ENCODE data around the gene CD79B.
"Not testable (repeated sequence)": the region's sequence is repeated elsewhere in the genome, so short reads cannot be mapped to it uniquely, and the experiment has no call there.

Gene CD79B

DNA sequence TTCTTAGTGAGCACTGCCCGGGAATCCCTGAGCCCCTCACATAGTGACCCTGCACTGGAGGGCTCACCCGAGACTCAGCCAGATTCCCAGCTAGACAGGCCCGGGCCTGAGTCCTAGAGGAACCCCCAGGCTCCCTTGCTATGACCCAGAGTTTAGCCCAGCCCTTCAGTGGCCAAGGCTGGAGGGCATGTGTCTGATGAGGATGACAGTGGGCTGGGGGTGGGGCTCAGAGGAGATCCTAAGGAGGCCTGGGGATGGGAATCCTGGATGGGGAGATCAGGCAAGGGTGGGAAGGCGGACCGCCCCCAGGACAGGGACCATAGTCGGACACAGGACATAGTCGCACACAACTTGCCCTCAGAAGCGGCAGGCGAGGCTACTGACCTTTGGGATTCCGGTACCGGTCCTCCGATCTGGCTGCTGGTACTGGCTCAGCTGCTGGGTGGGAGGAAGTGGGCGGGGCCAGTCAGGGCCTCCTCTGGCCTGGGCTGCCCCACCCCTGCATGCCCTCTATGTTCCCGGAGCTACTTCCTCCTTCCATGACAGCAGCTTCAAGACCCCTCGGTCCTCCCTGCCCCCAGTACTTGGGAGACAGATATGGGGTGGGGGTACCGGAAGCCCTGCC, 1.1 kb downstream of the CD79B start:
- no peak for DNase-seq

DNA sequence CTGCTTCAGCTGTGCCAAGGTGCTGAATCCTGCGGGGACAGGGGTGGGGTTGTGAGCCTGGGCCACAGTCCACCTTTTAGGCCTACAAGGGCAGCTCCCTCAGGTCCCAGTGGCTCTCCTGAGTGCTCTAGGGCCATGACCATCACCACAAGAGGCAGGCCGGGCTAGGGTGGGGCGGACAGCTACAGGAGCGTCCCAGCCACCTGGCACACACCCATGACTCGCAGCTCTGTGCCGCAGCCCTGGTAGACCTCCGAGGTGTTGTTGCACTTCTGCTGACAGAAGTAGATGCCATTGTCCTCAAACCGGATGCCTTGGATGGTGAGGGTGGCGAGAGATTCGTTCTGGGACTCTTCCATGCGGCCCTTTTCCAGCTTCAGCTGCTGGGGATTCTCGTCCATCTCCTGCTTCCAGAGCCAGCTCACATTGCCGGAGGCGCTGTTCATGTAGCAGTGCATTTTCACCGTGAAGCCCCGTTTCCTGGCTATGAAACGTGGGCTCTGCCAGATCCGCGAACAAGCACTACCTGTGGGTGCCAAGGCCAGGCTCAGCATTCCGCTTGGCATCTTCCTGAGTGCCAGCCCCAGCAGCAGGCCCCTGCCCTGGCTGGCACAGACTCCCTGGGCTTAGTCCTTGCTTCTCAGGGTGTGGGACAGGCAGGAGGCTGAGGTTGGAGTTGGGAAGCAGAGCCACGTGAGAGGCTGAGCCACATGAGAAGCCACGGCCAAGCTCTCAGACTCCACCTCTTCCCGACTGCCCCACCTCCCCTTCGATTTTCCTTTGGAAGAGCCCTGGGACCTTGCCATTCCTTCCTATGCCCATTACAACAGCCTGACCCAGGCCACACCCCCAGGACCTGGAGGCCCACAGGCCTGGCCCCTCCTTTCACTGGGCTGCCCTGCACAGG, 2.0 kb downstream of the CD79B start:
- no peak for DNase-seq

GRCh38 chr17:63928966-63929695, 3.0 kb downstream of the CD79B start:
- DNase-seq, result no peak

GRCh38 chr17:63928172-63928666, 3.9 kb downstream of the CD79B start:
- DNase-seq, result no peak

GRCh38 chr17:63927464-63928171, 4.5 kb downstream of the CD79B start:
- no peak for DNase-seq

DNA sequence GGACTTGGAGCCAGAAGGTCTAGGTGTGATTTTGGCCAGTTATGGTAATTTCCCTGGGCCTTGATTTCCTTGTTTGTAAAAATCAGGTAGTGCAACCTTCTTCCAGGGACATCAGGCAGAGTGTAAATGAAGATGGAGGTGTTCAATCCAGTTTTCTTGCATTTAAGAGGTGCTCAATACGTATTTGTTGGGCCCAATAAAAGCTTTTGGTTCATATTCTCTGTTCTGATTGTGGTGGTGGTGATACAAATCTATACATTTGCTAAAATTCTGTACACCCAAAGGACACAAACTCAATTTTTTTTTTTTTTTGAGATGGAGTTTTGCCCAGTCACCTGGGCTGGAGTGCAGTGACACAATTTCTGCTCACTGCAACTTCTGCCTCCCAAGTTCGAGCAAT, 6.0 kb downstream of the CD79B start:
- no peak for DNase-seq

DNA sequence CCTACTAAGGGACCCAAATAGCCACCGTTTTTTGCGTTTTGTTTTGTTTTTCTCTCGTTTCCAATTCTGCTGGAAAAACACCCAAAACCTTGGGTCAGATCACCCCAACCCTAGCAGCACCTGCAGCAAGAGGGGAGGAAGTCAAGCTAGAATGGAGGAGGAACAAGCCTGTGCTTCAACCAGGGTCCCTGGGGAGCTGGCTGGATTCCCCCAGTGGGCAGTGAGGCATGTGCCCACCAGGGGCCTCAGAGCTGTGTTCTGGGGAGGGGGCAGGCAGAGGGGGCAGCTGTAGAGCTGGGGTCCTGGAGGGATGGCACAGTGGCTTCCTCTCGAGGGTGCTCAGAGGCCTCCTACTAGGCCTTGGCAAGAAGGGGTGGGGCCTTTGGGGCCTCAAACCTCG, 6.5 kb downstream of the CD79B start:
- DNase-seq, result no peak

GRCh38 chr17:63922402-63922801, 9.7 kb downstream of the CD79B start:
- not testable (repeated sequence) for DNase-seq

- not testable (repeated sequence) for DNase-seq
Measured at GRCh38 chr17:63920779-63921178, 11.4 kb downstream of the CD79B start.

DNA sequence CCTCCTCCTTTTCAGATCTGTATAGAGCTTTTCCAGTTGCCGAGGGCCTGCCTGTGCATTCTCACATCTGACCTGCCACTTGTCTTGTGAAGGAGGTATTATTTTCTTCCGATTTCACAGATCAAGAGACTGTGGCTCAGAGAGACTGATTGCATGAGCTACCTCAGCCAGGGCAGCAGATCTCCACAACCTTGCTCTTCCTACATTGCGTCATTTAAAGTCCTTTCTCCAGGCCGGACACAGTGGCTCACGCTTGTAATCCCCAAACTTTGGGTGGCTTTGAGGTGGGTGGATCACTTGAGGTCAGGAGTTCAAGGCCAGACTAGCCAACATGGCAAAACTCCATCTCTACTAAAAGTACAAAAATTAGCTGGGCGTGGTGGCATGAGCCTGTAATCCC, 12.1 kb downstream of the CD79B start:
- DNase-seq, result not testable (repeated sequence)

DNA sequence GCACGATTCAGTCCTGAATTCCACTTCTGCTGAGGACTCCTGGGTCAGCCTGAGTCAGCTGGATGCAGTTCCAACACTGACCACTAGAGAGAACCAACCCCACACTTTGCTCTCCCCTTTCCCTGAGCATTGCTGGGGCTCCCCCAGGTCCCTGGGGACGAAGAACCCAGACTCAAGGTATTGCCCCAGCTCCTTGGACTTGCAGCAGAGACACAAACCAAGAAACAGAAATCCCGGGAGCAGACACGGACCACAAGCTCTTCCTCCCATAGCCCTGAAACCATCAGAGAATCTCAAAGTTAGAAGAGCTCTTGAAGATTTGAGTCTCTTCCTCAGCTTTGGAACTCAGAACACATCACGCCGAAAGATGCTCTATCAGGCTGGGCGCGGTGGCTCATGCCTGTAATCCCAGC, 12.8 kb downstream of the CD79B start:
- DNase-seq, result no peak

GRCh38 chr17:63918789-63919305, 13.3 kb downstream of the CD79B start, which contains the start of gene GH1:
Gene GH1, minus strand, starts transcription at chr17:63918839. Its CDS starts 63 bp downstream, at chr17:63918776.
- DNase-seq, result not testable (repeated sequence)

DNA sequence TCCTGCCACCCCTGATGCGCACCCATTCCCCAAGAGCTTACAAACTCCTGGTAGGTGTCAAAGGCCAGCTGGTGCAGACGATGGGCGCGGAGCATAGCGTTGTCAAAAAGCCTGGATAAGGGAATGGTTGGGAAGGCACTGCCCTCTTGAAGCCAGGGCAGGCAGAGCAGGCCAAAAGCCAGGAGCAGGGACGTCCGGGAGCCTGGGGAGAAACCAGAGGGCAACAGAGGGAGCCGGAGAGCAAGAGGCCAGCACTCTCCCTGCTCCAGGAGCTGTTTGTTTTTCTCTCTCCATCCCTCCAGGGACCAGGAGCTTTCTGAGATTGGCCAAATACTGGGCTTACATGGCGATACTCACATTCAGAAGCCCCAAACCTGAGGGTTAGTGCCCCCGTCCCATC, 13.8 kb downstream of the CD79B start:
- no peak for DNase-seq

GRCh38 chr17:63917646-63918045, 14.5 kb downstream of the CD79B start:
- no peak for DNase-seq

- DNase-seq, result not testable (repeated sequence)
Measured at GRCh38 chr17:63917206-63917605, 14.9 kb downstream of the CD79B start.

GRCh38 chr17:63916566-63917185, 15.5 kb downstream of the CD79B start:
- no peak for DNase-seq

DNA sequence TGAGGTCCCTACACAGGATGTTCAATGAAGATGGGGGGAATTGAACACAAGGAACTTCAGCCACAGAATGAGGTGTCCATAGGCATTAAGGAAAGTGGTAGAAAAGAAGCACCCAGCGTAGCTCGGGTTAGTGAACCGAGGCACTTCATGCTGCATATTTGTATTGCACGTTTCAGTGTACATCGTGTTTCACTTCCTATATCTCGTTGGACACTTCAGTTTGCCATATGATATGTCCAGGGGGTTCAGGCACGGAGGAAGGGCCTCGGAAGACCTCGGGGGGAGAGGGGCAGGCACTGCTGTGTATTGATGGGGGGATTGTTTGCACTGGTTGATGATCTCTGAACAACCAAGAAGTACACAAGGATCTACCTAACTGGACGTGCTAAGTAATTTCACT, 16.4 kb downstream of the CD79B start:
- DNase-seq, result not testable (repeated sequence)

- no peak for DNase-seq
Measured at GRCh38 chr17:63914471-63914870, 17.7 kb downstream of the CD79B start.

DNA sequence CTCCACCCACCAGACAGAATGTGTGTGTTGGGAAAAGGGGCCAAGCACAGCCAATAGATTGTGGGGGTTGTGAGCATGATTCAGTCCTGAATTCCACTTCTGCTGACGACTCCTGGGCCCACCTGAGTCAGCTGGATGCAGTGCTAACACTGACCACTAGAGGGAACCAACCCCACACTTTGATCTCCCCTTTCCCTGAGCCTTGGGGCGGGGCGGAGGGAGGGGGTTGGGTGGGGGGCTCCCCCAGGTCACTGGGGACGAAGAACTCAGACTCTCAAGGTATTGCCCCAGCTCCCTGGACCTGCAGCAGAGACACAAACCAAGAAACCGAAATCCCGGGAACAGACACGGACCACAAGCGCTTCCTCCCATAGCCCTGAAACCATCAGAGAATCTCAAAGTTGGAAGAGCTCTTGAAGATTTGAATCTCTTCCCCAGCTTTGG, 20.5 kb downstream of the CD79B start:
- no peak for DNase-seq

GRCh38 chr17:63911041-63911635, 21.0 kb downstream of the CD79B start, which contains the start of gene CSHL1:
Gene CSHL1, minus strand, starts transcription at chr17:63911258. Its CDS starts 62 bp downstream, at chr17:63911196.
- DNase-seq, result no peak

GRCh38 chr17:63910096-63910495, 22.0 kb downstream of the CD79B start:
- DNase-seq, result no peak

Data from GF-D8 (cell line).